PFSK-1 (cell line): ENCODE results near the gene PRKN.

Experiments
- TAF1 ChIP-seq: IDR thresholded peaks from 2 replicates; pipeline ENCODE4 v1.6.1; 2012; ENCODE audit warnings: low read length, control low read depth, borderline replicate concordance; ENCODE audit not compliant: insufficient read depth
- TF ChIP-seq, protein P1 (sequence below), 2 experiments: IDR thresholded peaks; 2 replicates each; pipeline versions ENCODE4 v1.6.1 to v1.8.0; 2011 to 2012; ENCODE audit warnings: low read depth in 2 of 2, low read length in 2 of 2, control low read depth in 1 of 2, inconsistent platforms in 1 of 2, mild to moderate bottlenecking in 1 of 2, moderate library complexity in 1 of 2; ENCODE audit not compliant: insufficient read depth in 1 of 2

DNA sequence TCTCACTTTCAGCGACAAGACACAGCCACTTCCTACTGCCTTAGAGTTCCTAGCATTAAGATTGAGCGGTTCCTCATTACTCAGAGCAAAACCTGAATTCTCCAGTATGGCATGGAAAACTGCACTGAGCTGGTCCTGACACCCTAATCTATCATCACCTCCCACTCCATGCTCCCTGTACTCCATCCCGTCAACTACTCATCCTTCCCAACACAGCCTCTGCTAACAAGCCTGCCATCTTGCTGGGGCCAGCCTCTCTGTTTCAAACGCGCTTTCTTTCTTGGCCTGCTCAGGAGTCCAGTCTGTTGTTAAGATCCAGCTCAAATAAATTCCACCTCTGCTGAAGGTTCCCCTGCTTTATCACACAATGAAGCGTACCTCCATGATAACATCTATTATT, 12.0 kb downstream of the PRKN start:
- no peak for TF ChIP-seq TAF1
- TF ChIP-seq, protein P1, sequence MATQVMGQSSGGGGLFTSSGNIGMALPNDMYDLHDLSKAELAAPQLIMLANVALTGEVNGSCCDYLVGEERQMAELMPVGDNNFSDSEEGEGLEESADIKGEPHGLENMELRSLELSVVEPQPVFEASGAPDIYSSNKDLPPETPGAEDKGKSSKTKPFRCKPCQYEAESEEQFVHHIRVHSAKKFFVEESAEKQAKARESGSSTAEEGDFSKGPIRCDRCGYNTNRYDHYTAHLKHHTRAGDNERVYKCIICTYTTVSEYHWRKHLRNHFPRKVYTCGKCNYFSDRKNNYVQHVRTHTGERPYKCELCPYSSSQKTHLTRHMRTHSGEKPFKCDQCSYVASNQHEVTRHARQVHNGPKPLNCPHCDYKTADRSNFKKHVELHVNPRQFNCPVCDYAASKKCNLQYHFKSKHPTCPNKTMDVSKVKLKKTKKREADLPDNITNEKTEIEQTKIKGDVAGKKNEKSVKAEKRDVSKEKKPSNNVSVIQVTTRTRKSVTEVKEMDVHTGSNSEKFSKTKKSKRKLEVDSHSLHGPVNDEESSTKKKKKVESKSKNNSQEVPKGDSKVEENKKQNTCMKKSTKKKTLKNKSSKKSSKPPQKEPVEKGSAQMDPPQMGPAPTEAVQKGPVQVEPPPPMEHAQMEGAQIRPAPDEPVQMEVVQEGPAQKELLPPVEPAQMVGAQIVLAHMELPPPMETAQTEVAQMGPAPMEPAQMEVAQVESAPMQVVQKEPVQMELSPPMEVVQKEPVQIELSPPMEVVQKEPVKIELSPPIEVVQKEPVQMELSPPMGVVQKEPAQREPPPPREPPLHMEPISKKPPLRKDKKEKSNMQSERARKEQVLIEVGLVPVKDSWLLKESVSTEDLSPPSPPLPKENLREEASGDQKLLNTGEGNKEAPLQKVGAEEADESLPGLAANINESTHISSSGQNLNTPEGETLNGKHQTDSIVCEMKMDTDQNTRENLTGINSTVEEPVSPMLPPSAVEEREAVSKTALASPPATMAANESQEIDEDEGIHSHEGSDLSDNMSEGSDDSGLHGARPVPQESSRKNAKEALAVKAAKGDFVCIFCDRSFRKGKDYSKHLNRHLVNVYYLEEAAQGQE (IDR thresholded peaks at IDR 0.05; ENCODE audit: insufficient read depth in 1 of 2, low read depth in 2 of 2, low read length in 2 of 2) = no peak
